Tibial artery (tissue), 4 donors: ENCODE measurements around the gene PIK3CD.

Experiments
- DNase-seq, 2 donors: peaks; one replicate each; pipeline ENCODE4 v3.0.0-alpha.2; 2019
- H3K27ac ChIP-seq, 2 donors: fragments of 200-600 bp; sonication (generic) in 1 of 2; 1 replicate in 1 of 2; 2 replicates in 1 of 2; pipeline ENCODE4 v1.5.1; 2018 to 2019; ENCODE audit warnings: mild to moderate bottlenecking in 1 of 2
- H3K27me3 ChIP-seq, 2 donors: fragments of 200-600 bp; sonication (generic) in 1 of 2; one replicate each; pipeline versions ENCODE4 v1.5.1 to v1.6.0; 2016 to 2019
- H3K36me3 ChIP-seq, 3 donors: fragments of 200-600 bp; sonication (generic) in 2 of 3; one replicate each; pipeline ENCODE4 v1.5.1; 2016 to 2019; ENCODE audit warnings: mild to moderate bottlenecking in 2 of 3
- H3K4me1 ChIP-seq, 4 donors: fragments of 200-600 bp; sonication (generic) in 2 of 4; 1 replicate in 3 of 4; 2 replicates in 1 of 4; pipeline ENCODE4 v1.5.1; 2016 to 2019
- H3K4me3 ChIP-seq, 2 donors: fragments of 200-600 bp; sonication (generic) in 1 of 2; 1 replicate in 1 of 2; 2 replicates in 1 of 2; pipeline ENCODE4 v1.5.1; 2018 to 2019; ENCODE audit warnings: mild to moderate bottlenecking in 2 of 2
- H3K9me3 ChIP-seq, 3 donors: fragments of 200-600 bp; sonication (generic) in 1 of 3; one replicate each; pipeline ENCODE4 v1.5.1; 2016 to 2019
- intact Hi-C: fragments of 100-400 bp; cut with DNase I; formaldehyde crosslinking; loops from one replicate; pipeline ENCODE4 v1.15.0; 2023; ENCODE audit warnings: low total_unique reads
- TF ChIP-seq, protein P1 (sequence below), 2 experiments: fragments of 200-600 bp in 1 of 2; fragments of 450-650 bp in 1 of 2; IDR thresholded peaks; one replicate each; pipeline ENCODE4 v1.5.1; 2017 to 2019; ENCODE audit warnings: antibody characterized with exemption in 2 of 2, mild to moderate bottlenecking in 1 of 2, moderate library complexity in 1 of 2

The PIK3CD gene

GRCh38 chr1:9659328-9659727 lies 7.8 kb downstream of the PIK3CD start:
- DNase-seq = no peak
- H3K27me3 ChIP-seq = peaks cover 0 to 10% of the 10 kb centered on the region in 2 donors
- no peaks in the 10 kb centered on the region for H3K9me3 ChIP-seq

GRCh38 chr1:9663257-9663656 lies 11.7 kb downstream of the PIK3CD start:
- no peak for DNase-seq
- Histone ChIP-seq H3K9me3 (no peaks in the 10 kb centered on the region), H3K4me3 (no peak overlapping the region), H3K27ac (no peak overlapping the region), H3K36me3 (no peaks in the 10 kb centered on the region), H3K4me1 (no peaks in the 10 kb centered on the region), H3K27me3 (peaks cover 0 to 27% of the 10 kb centered on the region in 2 donors)
- TF ChIP-seq, protein P1, sequence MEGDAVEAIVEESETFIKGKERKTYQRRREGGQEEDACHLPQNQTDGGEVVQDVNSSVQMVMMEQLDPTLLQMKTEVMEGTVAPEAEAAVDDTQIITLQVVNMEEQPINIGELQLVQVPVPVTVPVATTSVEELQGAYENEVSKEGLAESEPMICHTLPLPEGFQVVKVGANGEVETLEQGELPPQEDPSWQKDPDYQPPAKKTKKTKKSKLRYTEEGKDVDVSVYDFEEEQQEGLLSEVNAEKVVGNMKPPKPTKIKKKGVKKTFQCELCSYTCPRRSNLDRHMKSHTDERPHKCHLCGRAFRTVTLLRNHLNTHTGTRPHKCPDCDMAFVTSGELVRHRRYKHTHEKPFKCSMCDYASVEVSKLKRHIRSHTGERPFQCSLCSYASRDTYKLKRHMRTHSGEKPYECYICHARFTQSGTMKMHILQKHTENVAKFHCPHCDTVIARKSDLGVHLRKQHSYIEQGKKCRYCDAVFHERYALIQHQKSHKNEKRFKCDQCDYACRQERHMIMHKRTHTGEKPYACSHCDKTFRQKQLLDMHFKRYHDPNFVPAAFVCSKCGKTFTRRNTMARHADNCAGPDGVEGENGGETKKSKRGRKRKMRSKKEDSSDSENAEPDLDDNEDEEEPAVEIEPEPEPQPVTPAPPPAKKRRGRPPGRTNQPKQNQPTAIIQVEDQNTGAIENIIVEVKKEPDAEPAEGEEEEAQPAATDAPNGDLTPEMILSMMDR (IDR thresholded peaks at IDR 0.05) = no peak
- intact Hi-C loops = no loop called here

More at GRCh38 chr1:9659328-9659727, 7.8 kb downstream of the PIK3CD start:
- no peaks in the 10 kb centered on the region for H3K4me1 ChIP-seq
- H3K36me3 ChIP-seq = no peaks in the 10 kb centered on the region
- TF ChIP-seq, protein P1 (IDR thresholded peaks at IDR 0.05) = no peak
- intact Hi-C loops = no loop called here
- H3K27ac ChIP-seq = no peak overlapping the region
- H3K4me3 ChIP-seq = no peak overlapping the region

DNA sequence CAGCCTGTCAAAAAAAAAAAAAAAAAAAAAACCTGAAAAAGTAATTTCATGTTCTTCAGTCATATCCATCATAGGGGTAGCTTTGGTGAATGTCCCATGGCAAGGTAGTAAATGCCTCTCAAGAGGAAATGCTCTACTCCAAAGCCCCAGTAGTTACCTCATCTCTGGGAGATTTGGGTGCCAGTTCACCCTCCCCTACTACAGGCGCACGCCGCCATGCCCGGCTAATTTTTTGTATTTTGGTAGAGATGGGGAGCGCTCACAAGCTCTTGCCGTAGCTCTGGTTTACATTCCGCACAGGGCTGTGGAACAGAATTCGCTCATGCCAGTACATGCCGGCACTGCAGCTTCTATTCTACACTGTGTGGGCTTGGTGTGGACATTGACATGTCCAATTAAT lies 13.7 kb downstream of the PIK3CD start:
- no peaks in the 10 kb centered on the region for H3K4me1 ChIP-seq
- DNase-seq = no peak
- no peaks in the 10 kb centered on the region for H3K9me3 ChIP-seq
- TF ChIP-seq, protein P1 (IDR thresholded peaks at IDR 0.05) = no peak
- peaks cover 0 to 39% of the 10 kb centered on the region in 2 donors for H3K27me3 ChIP-seq
- no peak overlapping the region for H3K4me3 ChIP-seq
- no peak overlapping the region for H3K27ac ChIP-seq
- intact Hi-C loops = no loop called here
- no peaks in the 10 kb centered on the region for H3K36me3 ChIP-seq

DNA sequence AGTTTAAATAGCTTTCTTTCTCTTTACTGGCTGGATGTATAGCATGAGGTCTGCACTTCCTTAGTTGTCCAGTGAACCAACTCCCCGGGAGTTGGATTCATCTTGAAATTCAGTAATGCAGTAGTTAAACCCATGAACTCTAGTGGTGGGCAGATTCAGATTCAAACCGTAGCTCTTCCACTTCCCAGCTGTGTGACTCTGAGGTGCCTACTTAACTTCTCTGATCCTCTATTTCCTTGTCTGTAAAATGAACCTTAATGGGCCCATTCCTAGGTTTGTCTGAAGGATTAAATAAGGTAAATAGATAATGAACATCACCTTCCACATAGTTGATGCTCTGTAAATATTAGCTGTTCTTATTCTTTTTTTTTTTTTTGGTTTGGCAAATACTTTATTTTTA lies 16.5 kb downstream of the PIK3CD start:
- no peak overlapping the region for H3K27ac ChIP-seq
- no peaks in the 10 kb centered on the region for H3K36me3 ChIP-seq
- no peaks in the 10 kb centered on the region for H3K9me3 ChIP-seq
- DNase-seq = no peak
- intact Hi-C loops = no loop called here
- TF ChIP-seq, protein P1 (IDR thresholded peaks at IDR 0.05) = no peak
- H3K4me1 ChIP-seq = no peaks in the 10 kb centered on the region
- H3K27me3 ChIP-seq = peaks cover 0 to 35% of the 10 kb centered on the region in 2 donors
- no peak overlapping the region for H3K4me3 ChIP-seq

- Histone ChIP-seq H3K4me1 (no peaks in the 10 kb centered on the region), H3K36me3 (no peaks in the 10 kb centered on the region), H3K27me3 (peaks cover 0 to 31% of the 10 kb centered on the region in 2 donors), H3K9me3 (no peaks in the 10 kb centered on the region), H3K4me3 (no peak overlapping the region), H3K27ac (no peak overlapping the region)
- DNase-seq = no peak
- intact Hi-C loops = no loop called here
- TF ChIP-seq, protein P1 (IDR thresholded peaks at IDR 0.05) = no peak
Measured at GRCh38 chr1:9670085-9670484, 18.6 kb downstream of the PIK3CD start.
